Lower leg skin (tissue), 4 donors: ENCODE data around the gene CTXND1. TPM values are rescaled to one million over a fixed set of nuclear protein-coding genes. Genes with fewer than 3 reads are reported as not detected.

ENCODE experiments used
- DNase-seq, 2 donors: peaks; one replicate each; pipeline ENCODE4 v3.0.0-alpha.2; 2019; ENCODE audit warnings: low spot score in 2 of 2
- H3K4me3 ChIP-seq: fragments of 200-600 bp; sonication (generic); 2 replicates; pipeline ENCODE4 v1.5.1; 2017; ENCODE audit warnings: mild to moderate bottlenecking, low read depth; ENCODE audit not compliant: poor library complexity, severe bottlenecking
- CTCF ChIP-seq, 3 donors: fragments of 450-650 bp; IDR thresholded peaks; one replicate each; pipeline ENCODE4 v1.5.1; 2016; ENCODE audit warnings: antibody characterized with exemption in 3 of 3, mild to moderate bottlenecking in 3 of 3, moderate library complexity in 2 of 3
- POLR2A ChIP-seq, 2 donors: fragments of 450-650 bp; IDR thresholded peaks; one replicate each; pipeline ENCODE4 v1.6.1; 2016 to 2017; ENCODE audit warnings: antibody characterized with exemption in 2 of 2, mild to moderate bottlenecking in 1 of 2, moderate library complexity in 1 of 2
- WGBS, 2 donors: methylation state at CpG; one replicate each; pipeline ENCODE4 v1.1.5; 2018; 5-methylcytosine and 5-hydroxymethylcytosine counted together
- intact Hi-C: fragments of 100-400 bp; cut with DNase I; formaldehyde crosslinking; loops from one replicate; pipeline ENCODE4 v1.15.0; 2023; ENCODE audit warnings: low total_unique reads
- total RNA-seq, 4 donors: library from RNA; depleted of rRNA; stranded (reverse); fragments of >200 nt; gene quantifications; one replicate each; pipeline ENCODE4 v1.1.0, GENCODE V29; 2016

The CTXND1 gene
- total RNA-seq, 4 donors from 2014 or later: 0.04 to 0.56 (median 0.34) TPM

GRCh38 chr15:80184554-80184953, 67.5 kb downstream of the CTXND1 start:
- H3K4me3 ChIP-seq: no peak overlapping the region
- DNase-seq: peak in 1 of 2 donors; percentile 31
- WGBS, 2 donors: 84 to 91% methylated on average over 7 of the region's 7 CpGs
- TF ChIP-seq POLR2A (IDR thresholded peaks at IDR 0.05) (no peak), CTCF (IDR thresholded peaks at IDR 0.05) (no peak)
- intact Hi-C loops: no loop called here

- 88 to 92% methylated on average over 6 of the region's 6 CpGs for WGBS, 2 donors
- intact Hi-C loops: no loop called here
- peak in 1 of 2 donors; percentile 36 for DNase-seq
- no peak for TF ChIP-seq CTCF (IDR thresholded peaks at IDR 0.05)
- TF ChIP-seq POLR2A (IDR thresholded peaks at IDR 0.05): no peak
- H3K4me3 ChIP-seq: no peak overlapping the region
Measured at GRCh38 chr15:80183886-80184285, 68.1 kb downstream of the CTXND1 start.

- no peak for TF ChIP-seq POLR2A (IDR thresholded peaks at IDR 0.05)
- TF ChIP-seq CTCF (IDR thresholded peaks at IDR 0.05): no peak
- peak in 1 of 2 donors; percentile 34 for DNase-seq
- intact Hi-C loops: no loop called here
- 86 to 89% methylated on average over 10 of the region's 10 CpGs for WGBS, 2 donors
- H3K4me3 ChIP-seq: no peak overlapping the region
Measured at GRCh38 chr15:80183306-80183705, 68.7 kb downstream of the CTXND1 start.

GRCh38 chr15:80182611-80183261, 69.3 kb downstream of the CTXND1 start:
- intact Hi-C loops: no loop called here
- TF ChIP-seq CTCF (IDR thresholded peaks at IDR 0.05) (no peak), POLR2A (IDR thresholded peaks at IDR 0.05) (no peak)
- WGBS, 2 donors: 48 to 59% methylated on average over 5 of the region's 5 CpGs
- peak in 1 of 2 donors; percentile 15 for DNase-seq
- H3K4me3 ChIP-seq: no peak overlapping the region

GRCh38 chr15:80180986-80181385, 71.0 kb downstream of the CTXND1 start:
- intact Hi-C loops: no loop called here
- no peak for TF ChIP-seq POLR2A (IDR thresholded peaks at IDR 0.05)
- no peak for TF ChIP-seq CTCF (IDR thresholded peaks at IDR 0.05)
- no peak for DNase-seq
- 90 to 92% methylated on average over 10 of the region's 10 CpGs for WGBS, 2 donors
- H3K4me3 ChIP-seq: no peak overlapping the region

GRCh38 chr15:80180468-80180867, 71.5 kb downstream of the CTXND1 start:
- no peak for DNase-seq
- TF ChIP-seq POLR2A (IDR thresholded peaks at IDR 0.05): no peak
- TF ChIP-seq CTCF (IDR thresholded peaks at IDR 0.05): no peak
- intact Hi-C loops: no loop called here
- WGBS, 2 donors: 92 to 93% methylated on average over 6 to 7 of the region's 7 CpGs
- H3K4me3 ChIP-seq: no peak overlapping the region
